Measurements from ENCODE around the gene TRIM2.
A peak's percentile ranks its signal among the peaks of the same experiment; 100 is the strongest.

Gene TRIM2

GRCh38 chr4:153259661-153260060 is 55.4 kb downstream of the TRIM2 start:
- Histone ChIP-seq H3K4me3 (ENCODE audit: insufficient read depth, low read depth, low read length) (peak overlapping the region; percentile 66), H3K27ac (ENCODE audit: insufficient read depth, low read depth, low read length, poor library complexity, severe bottlenecking) (no peak overlapping the region)
- 0% methylated on average over 2 to 3 of the region's 4 CpGs for WGBS, 2 experiments

GRCh38 chr4:153260132-153260531 is 55.9 kb downstream of the TRIM2 start:
- no peak overlapping the region for H3K27ac ChIP-seq (ENCODE audit: insufficient read depth, low read depth, low read length, poor library complexity, severe bottlenecking)
- H3K27me3 ChIP-seq (ENCODE audit: control insufficient read depth, insufficient read depth, low read length, poor library complexity, severe bottlenecking): no peaks in the 10 kb centered on the region
- H3K36me3 ChIP-seq (ENCODE audit: control insufficient read depth, insufficient read depth, low read length): peaks cover 7% of the 10 kb centered on the region
- WGBS, 2 experiments: 36% methylated on average over 2 of the region's 3 CpGs; no CpG with 5 or more reads in 1 of the 2 experiments
- peak overlapping the region; percentile 66 for H3K4me3 ChIP-seq (ENCODE audit: insufficient read depth, low read depth, low read length)
- peaks cover 23% of the 10 kb centered on the region for H3K4me1 ChIP-seq (ENCODE audit: control insufficient read depth, insufficient read depth, low read length)
- H3K9me3 ChIP-seq (ENCODE audit: control insufficient read depth, low read length): no peaks in the 10 kb centered on the region

More at GRCh38 chr4:153259661-153260060, 55.4 kb downstream of the TRIM2 start:
- H3K27me3 ChIP-seq (ENCODE audit: control insufficient read depth, insufficient read depth, low read length, poor library complexity, severe bottlenecking): no peaks in the 10 kb centered on the region
- peaks cover 26% of the 10 kb centered on the region for H3K4me1 ChIP-seq (ENCODE audit: control insufficient read depth, insufficient read depth, low read length)
- H3K9me3 ChIP-seq (ENCODE audit: control insufficient read depth, low read length): no peaks in the 10 kb centered on the region
- H3K36me3 ChIP-seq (ENCODE audit: control insufficient read depth, insufficient read depth, low read length): peaks cover 7% of the 10 kb centered on the region

- H3K4me3 ChIP-seq (ENCODE audit: insufficient read depth, low read depth, low read length): no peak overlapping the region
- H3K9me3 ChIP-seq (ENCODE audit: control insufficient read depth, low read length): no peaks in the 10 kb centered on the region
- no peaks in the 10 kb centered on the region for H3K27me3 ChIP-seq (ENCODE audit: control insufficient read depth, insufficient read depth, low read length, poor library complexity, severe bottlenecking)
- WGBS, 2 experiments: 86 to 88% methylated on average over 3 of the region's 3 CpGs
- H3K36me3 ChIP-seq (ENCODE audit: control insufficient read depth, insufficient read depth, low read length): peaks cover 7% of the 10 kb centered on the region
- H3K4me1 ChIP-seq (ENCODE audit: control insufficient read depth, insufficient read depth, low read length): peaks cover 18% of the 10 kb centered on the region
- no peak overlapping the region for H3K27ac ChIP-seq (ENCODE audit: insufficient read depth, low read depth, low read length, poor library complexity, severe bottlenecking)
Measured at GRCh38 chr4:153260553-153261300, 56.5 kb downstream of the TRIM2 start.

GRCh38 chr4:153261461-153261860 is 57.2 kb downstream of the TRIM2 start:
- WGBS, 2 experiments: 80 to 88% methylated on average over 1 to 2 of the region's 2 CpGs
- H3K36me3 ChIP-seq (ENCODE audit: control insufficient read depth, insufficient read depth, low read length): peaks cover 7% of the 10 kb centered on the region
- H3K4me1 ChIP-seq (ENCODE audit: control insufficient read depth, insufficient read depth, low read length): peaks cover 10% of the 10 kb centered on the region
- no peak overlapping the region for H3K4me3 ChIP-seq (ENCODE audit: insufficient read depth, low read depth, low read length)
- H3K9me3 ChIP-seq (ENCODE audit: control insufficient read depth, low read length): no peaks in the 10 kb centered on the region
- H3K27me3 ChIP-seq (ENCODE audit: control insufficient read depth, insufficient read depth, low read length, poor library complexity, severe bottlenecking): no peaks in the 10 kb centered on the region
- H3K27ac ChIP-seq (ENCODE audit: insufficient read depth, low read depth, low read length, poor library complexity, severe bottlenecking): no peak overlapping the region

- peaks cover 6% of the 10 kb centered on the region for H3K4me1 ChIP-seq (ENCODE audit: control insufficient read depth, insufficient read depth, low read length)
- no peak overlapping the region for H3K4me3 ChIP-seq (ENCODE audit: insufficient read depth, low read depth, low read length)
- peaks cover 7% of the 10 kb centered on the region for H3K36me3 ChIP-seq (ENCODE audit: control insufficient read depth, insufficient read depth, low read length)
- H3K27me3 ChIP-seq (ENCODE audit: control insufficient read depth, insufficient read depth, low read length, poor library complexity, severe bottlenecking): no peaks in the 10 kb centered on the region
- no peaks in the 10 kb centered on the region for H3K9me3 ChIP-seq (ENCODE audit: control insufficient read depth, low read length)
- WGBS, 2 experiments: 95 to 96% methylated on average over 1 to 2 of the region's 2 CpGs
- no peak overlapping the region for H3K27ac ChIP-seq (ENCODE audit: insufficient read depth, low read depth, low read length, poor library complexity, severe bottlenecking)
Measured at GRCh38 chr4:153261914-153262313, 57.7 kb downstream of the TRIM2 start.

- Histone ChIP-seq H3K4me1 (ENCODE audit: control insufficient read depth, insufficient read depth, low read length) (no peaks in the 10 kb centered on the region), H3K27ac (ENCODE audit: insufficient read depth, low read depth, low read length, poor library complexity, severe bottlenecking) (no peak overlapping the region), H3K9me3 (ENCODE audit: control insufficient read depth, low read length) (no peaks in the 10 kb centered on the region), H3K36me3 (ENCODE audit: control insufficient read depth, insufficient read depth, low read length) (peaks cover 7% of the 10 kb centered on the region), H3K4me3 (ENCODE audit: insufficient read depth, low read depth, low read length) (no peak overlapping the region), H3K27me3 (ENCODE audit: control insufficient read depth, insufficient read depth, low read length, poor library complexity, severe bottlenecking) (no peaks in the 10 kb centered on the region)
- 90 to 96% methylated on average over 9 of the region's 9 CpGs for WGBS, 2 experiments
Measured at GRCh38 chr4:153265306-153266047, 61.2 kb downstream of the TRIM2 start.

- Histone ChIP-seq H3K4me1 (ENCODE audit: control insufficient read depth, insufficient read depth, low read length) (no peaks in the 10 kb centered on the region), H3K9me3 (ENCODE audit: control insufficient read depth, low read length) (no peaks in the 10 kb centered on the region), H3K4me3 (ENCODE audit: insufficient read depth, low read depth, low read length) (no peak overlapping the region), H3K36me3 (ENCODE audit: control insufficient read depth, insufficient read depth, low read length) (peaks cover 7% of the 10 kb centered on the region), H3K27me3 (ENCODE audit: control insufficient read depth, insufficient read depth, low read length, poor library complexity, severe bottlenecking) (no peaks in the 10 kb centered on the region), H3K27ac (ENCODE audit: insufficient read depth, low read depth, low read length, poor library complexity, severe bottlenecking) (no peak overlapping the region)
- WGBS, 2 experiments: 90 to 99% methylated on average over 3 of the region's 3 CpGs
Measured at GRCh38 chr4:153266988-153267387, 62.7 kb downstream of the TRIM2 start.

GRCh38 chr4:153267890-153268289 is 63.6 kb downstream of the TRIM2 start:
- H3K27me3 ChIP-seq (ENCODE audit: control insufficient read depth, insufficient read depth, low read length, poor library complexity, severe bottlenecking): no peaks in the 10 kb centered on the region
- no peak overlapping the region for H3K4me3 ChIP-seq (ENCODE audit: insufficient read depth, low read depth, low read length)
- WGBS, 2 experiments: 90 to 94% methylated on average over 7 of the region's 7 CpGs

GRCh38 chr4:153268295-153268694 is 64.1 kb downstream of the TRIM2 start:
- no peak overlapping the region for H3K27ac ChIP-seq (ENCODE audit: insufficient read depth, low read depth, low read length, poor library complexity, severe bottlenecking)
- 79 to 85% methylated on average over 4 of the region's 4 CpGs for WGBS, 2 experiments
- H3K4me1 ChIP-seq (ENCODE audit: control insufficient read depth, insufficient read depth, low read length): no peaks in the 10 kb centered on the region
- no peaks in the 10 kb centered on the region for H3K9me3 ChIP-seq (ENCODE audit: control insufficient read depth, low read length)
- no peak overlapping the region for H3K4me3 ChIP-seq (ENCODE audit: insufficient read depth, low read depth, low read length)
- no peaks in the 10 kb centered on the region for H3K27me3 ChIP-seq (ENCODE audit: control insufficient read depth, insufficient read depth, low read length, poor library complexity, severe bottlenecking)
- peaks cover under 1% of the 10 kb centered on the region for H3K36me3 ChIP-seq (ENCODE audit: control insufficient read depth, insufficient read depth, low read length)

More at GRCh38 chr4:153267890-153268289, 63.6 kb downstream of the TRIM2 start:
- Histone ChIP-seq H3K4me1 (ENCODE audit: control insufficient read depth, insufficient read depth, low read length) (no peaks in the 10 kb centered on the region), H3K36me3 (ENCODE audit: control insufficient read depth, insufficient read depth, low read length) (peaks cover 5% of the 10 kb centered on the region), H3K27ac (ENCODE audit: insufficient read depth, low read depth, low read length, poor library complexity, severe bottlenecking) (no peak overlapping the region), H3K9me3 (ENCODE audit: control insufficient read depth, low read length) (no peaks in the 10 kb centered on the region)

- WGBS, 2 experiments: 77 to 86% methylated on average over 4 of the region's 5 CpGs
- H3K4me1 ChIP-seq (ENCODE audit: control insufficient read depth, insufficient read depth, low read length): no peaks in the 10 kb centered on the region
- no peak overlapping the region for H3K4me3 ChIP-seq (ENCODE audit: insufficient read depth, low read depth, low read length)
- no peaks in the 10 kb centered on the region for H3K9me3 ChIP-seq (ENCODE audit: control insufficient read depth, low read length)
- H3K27me3 ChIP-seq (ENCODE audit: control insufficient read depth, insufficient read depth, low read length, poor library complexity, severe bottlenecking): no peaks in the 10 kb centered on the region
- H3K27ac ChIP-seq (ENCODE audit: insufficient read depth, low read depth, low read length, poor library complexity, severe bottlenecking): no peak overlapping the region
- no peaks in the 10 kb centered on the region for H3K36me3 ChIP-seq (ENCODE audit: control insufficient read depth, insufficient read depth, low read length)
Measured at GRCh38 chr4:153269218-153269990, 65.2 kb downstream of the TRIM2 start.
